Measurements from ENCODE around the gene PDSS1.
"Not testable (repeated sequence)": the region's sequence is repeated elsewhere in the genome, so short reads cannot be mapped to it uniquely, and the experiment has no call there.

The PDSS1 gene

GRCh38 chr10:26780793-26781601 lies 83.5 kb downstream of the PDSS1 start:
- TF ChIP-seq ZNF274 (IDR thresholded peaks at IDR 0.05; ENCODE audit: low read depth, low read length) = no peak
- no peak overlapping the region; the same call in 1 of the 2 replicates for H3K4me3 ChIP-seq (ENCODE audit: low read length)

- no peak for TF ChIP-seq ZNF274 (IDR thresholded peaks at IDR 0.05; ENCODE audit: low read depth, low read length)
- no peak overlapping the region for H3K4me3 ChIP-seq (ENCODE audit: low read length)
These were observed 84.3 kb downstream of the PDSS1 start for GRCh38 chr10:26781797-26782196.

GRCh38 chr10:26787362-26787761 lies 89.9 kb downstream of the PDSS1 start:
- H3K4me3 ChIP-seq (ENCODE audit: low read length) = no peak overlapping the region
- no peak for TF ChIP-seq ZNF274 (IDR thresholded peaks at IDR 0.05; ENCODE audit: low read depth, low read length)

GRCh38 chr10:26789779-26790178 lies 92.3 kb downstream of the PDSS1 start:
- not testable (repeated sequence) for H3K4me3 ChIP-seq (ENCODE audit: low read length)

- H3K4me3 ChIP-seq (ENCODE audit: low read length) = no peak overlapping the region
These were observed 92.9 kb downstream of the PDSS1 start for GRCh38 chr10:26790221-26790995.

GRCh38 chr10:26792758-26793495 lies 95.4 kb downstream of the PDSS1 start:
- no peak overlapping the region for H3K4me3 ChIP-seq (ENCODE audit: low read length)
- no peak for TF ChIP-seq ZNF274 (IDR thresholded peaks at IDR 0.05; ENCODE audit: low read depth, low read length)

More at GRCh38 chr10:26790221-26790995, 92.9 kb downstream of the PDSS1 start:
- TF ChIP-seq ZNF274 (IDR thresholded peaks at IDR 0.05; ENCODE audit: low read depth, low read length) = no peak
